Fibroblast of skin of right quadriceps (primary cell): ENCODE data around the gene MAP1LC3A.

Experiments used
- DNase-seq: peaks from one replicate; pipeline ENCODE4 v3.0.0-alpha.2; 2013

The MAP1LC3A gene

GRCh38 chr20:34530342-34530741, 28.2 kb upstream of the MAP1LC3A start:
- DNase-seq = no peak

GRCh38 chr20:34531608-34532265, 26.8 kb upstream of the MAP1LC3A start:
- DNase-seq = no peak

GRCh38 chr20:34532320-34532719, 26.2 kb upstream of the MAP1LC3A start:
- no peak for DNase-seq

- no peak for DNase-seq
Observed at GRCh38 chr20:34532756-34533155, 25.8 kb upstream of the MAP1LC3A start.

- no peak for DNase-seq
Observed at GRCh38 chr20:34534391-34535165, 23.9 kb upstream of the MAP1LC3A start.

GRCh38 chr20:34535301-34535840, 23.1 kb upstream of the MAP1LC3A start:
- DNase-seq = no peak

GRCh38 chr20:34535857-34536256, 22.7 kb upstream of the MAP1LC3A start:
- no peak for DNase-seq

GRCh38 chr20:34536798-34537394, 21.6 kb upstream of the MAP1LC3A start:
- peak; percentile 32 for DNase-seq

GRCh38 chr20:34537651-34538050, 20.9 kb upstream of the MAP1LC3A start:
- DNase-seq = no peak

GRCh38 chr20:34538671-34539123, 19.8 kb upstream of the MAP1LC3A start:
- DNase-seq = peak; percentile 48

GRCh38 chr20:34539756-34540155, 18.8 kb upstream of the MAP1LC3A start:
- no peak for DNase-seq

- no peak for DNase-seq
Observed at GRCh38 chr20:34540596-34541263, 17.8 kb upstream of the MAP1LC3A start.

GRCh38 chr20:34541264-34541901, 17.1 kb upstream of the MAP1LC3A start:
- no peak for DNase-seq

- no peak for DNase-seq
Observed at GRCh38 chr20:34541917-34542316, 16.6 kb upstream of the MAP1LC3A start.

- no peak for DNase-seq
Observed at GRCh38 chr20:34542439-34542838, 16.1 kb upstream of the MAP1LC3A start.

GRCh38 chr20:34543463-34544056, 15.0 kb upstream of the MAP1LC3A start:
- no peak for DNase-seq

- no peak for DNase-seq
Observed at GRCh38 chr20:34544109-34544796, 14.3 kb upstream of the MAP1LC3A start.

GRCh38 chr20:34546751-34547181, 11.8 kb upstream of the MAP1LC3A start:
- no peak for DNase-seq

- no peak for DNase-seq
Observed at GRCh38 chr20:34547844-34548613, 10.5 kb upstream of the MAP1LC3A start.

GRCh38 chr20:34549291-34549928, 9.1 kb upstream of the MAP1LC3A start:
- DNase-seq = no peak
